B cell (primary cell): ENCODE data around the gene CTCFL.

Experiments
- CTCF ChIP-seq: fragments of 200-600 bp; IDR thresholded peaks from one replicate; pipeline ENCODE4 v1.8.0; 2022; ENCODE audit warnings: antibody characterized with exemption, mild to moderate bottlenecking
- EZH2 ChIP-seq: IDR thresholded peaks from 2 replicates; pipeline ENCODE4 v1.6.1; 2012; ENCODE audit warnings: borderline replicate concordance, low read depth, mild to moderate bottlenecking, moderate library complexity, low read length; ENCODE audit not compliant: insufficient read depth, poor library complexity, severe bottlenecking

- TF ChIP-seq CTCF (no peak), EZH2 (no peak)
Observed at GRCh38 chr20:57513199-57513598, 11.7 kb downstream of the CTCFL start.
